GM19025 (cell line): ENCODE measurements around the gene SEC14L1.
"Not testable (repeated sequence)": the region's sequence is repeated elsewhere in the genome, so short reads cannot be mapped to it uniquely, and the experiment has no call there.

Experiments
- ATAC-seq: cut with Tn5 transposase; IDR thresholded peaks from one replicate; pipeline ENCODE4 v1.9.1; 2021; ENCODE audit warnings: mild to moderate bottlenecking, low read depth, moderate library complexity; ENCODE audit not compliant: unreplicated experiment

The SEC14L1 gene

GRCh38 chr17:77115947-77116346 is 24.8 kb upstream of the SEC14L1 start:
- ATAC-seq = no peak

- ATAC-seq = no peak
Observed at GRCh38 chr17:77116371-77116860, 24.4 kb upstream of the SEC14L1 start.

- ATAC-seq = no peak
Observed at GRCh38 chr17:77117415-77117814, 23.4 kb upstream of the SEC14L1 start.

- no peak for ATAC-seq
Observed at GRCh38 chr17:77118251-77118928, 22.4 kb upstream of the SEC14L1 start.

- ATAC-seq = no peak
Observed at GRCh38 chr17:77119668-77120301, 21.0 kb upstream of the SEC14L1 start.

GRCh38 chr17:77120868-77121267 is 19.9 kb upstream of the SEC14L1 start:
- ATAC-seq = no peak

GRCh38 chr17:77124192-77124889 is 16.4 kb upstream of the SEC14L1 start:
- no peak for ATAC-seq

GRCh38 chr17:77125432-77125901 is 15.3 kb upstream of the SEC14L1 start:
- no peak for ATAC-seq

- no peak for ATAC-seq
Observed at GRCh38 chr17:77126519-77126918, 14.2 kb upstream of the SEC14L1 start.

- no peak for ATAC-seq
Observed at GRCh38 chr17:77127735-77128361, 12.9 kb upstream of the SEC14L1 start.

GRCh38 chr17:77128896-77129567 is 11.7 kb upstream of the SEC14L1 start:
- ATAC-seq = no peak

- no peak for ATAC-seq
Observed at GRCh38 chr17:77129568-77130301, 11.0 kb upstream of the SEC14L1 start.

GRCh38 chr17:77130525-77130924 is 10.2 kb upstream of the SEC14L1 start:
- ATAC-seq = no peak

- no peak for ATAC-seq
Observed at GRCh38 chr17:77131904-77132303, 8.9 kb upstream of the SEC14L1 start.

GRCh38 chr17:77132411-77133086 is 8.2 kb upstream of the SEC14L1 start:
- no peak for ATAC-seq

GRCh38 chr17:77133087-77133638 is 7.6 kb upstream of the SEC14L1 start:
- no peak for ATAC-seq

- no peak for ATAC-seq
Observed at GRCh38 chr17:77136420-77136767, 4.4 kb upstream of the SEC14L1 start.

- no peak for ATAC-seq
Observed at GRCh38 chr17:77137111-77137510, 3.7 kb upstream of the SEC14L1 start.

- not testable (repeated sequence) for ATAC-seq
Observed at GRCh38 chr17:77137886-77138285, 2.9 kb upstream of the SEC14L1 start.
